H4 (cell line): ENCODE measurements around the gene SHCBP1L. TPM values are rescaled to one million over a fixed set of nuclear protein-coding genes. Genes with fewer than 3 reads are reported as not detected.

Experiments used
- DNase-seq: peaks from one replicate; pipeline ENCODE4 v3.0.0-alpha.2; 2015; ENCODE audit warnings: low spot score
- total RNA-seq: library from RNA; depleted of rRNA; stranded (reverse); fragments of >200 nt; shearing (Covaris generic); gene quantifications from 2 replicates; pipeline ENCODE4 v1.2.3, GENCODE V29; 2014; rRNA removed

SHCBP1L gene
- not detected in 2 replicates for total RNA-seq

GRCh38 chr1:182952677-182953444 is at the start of gene SHCBP1L:
Gene SHCBP1L, minus strand, starts transcription at chr1:182953166. Its CDS starts 33 bp downstream, at chr1:182953133.
- no peak for DNase-seq

DNA sequence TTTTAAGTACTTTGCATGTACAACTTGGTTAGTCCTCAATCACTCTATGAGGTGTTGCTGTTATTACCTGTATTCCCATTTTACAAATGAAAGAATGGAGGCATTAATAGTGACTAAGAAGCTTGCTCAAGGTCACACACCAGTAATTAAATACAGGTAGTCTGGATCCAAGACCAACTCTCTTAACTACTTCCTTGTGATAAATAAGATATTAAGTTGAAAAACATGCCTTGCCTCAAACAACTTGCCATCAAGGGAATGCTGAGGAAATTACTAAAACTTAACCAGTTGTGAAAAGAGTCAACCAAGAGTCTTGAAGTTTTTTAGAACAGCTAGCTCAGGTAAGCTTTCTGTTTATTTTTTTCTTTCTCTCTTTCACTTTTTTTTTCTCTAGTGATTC is 49.3 kb upstream of the SHCBP1L start:
- no peak for DNase-seq

- DNase-seq, result no peak
Measured at GRCh38 chr1:183000167-183000962, 47.4 kb upstream of the SHCBP1L start.

GRCh38 chr1:182998482-182998881 is 45.5 kb upstream of the SHCBP1L start:
- DNase-seq, result no peak

DNA sequence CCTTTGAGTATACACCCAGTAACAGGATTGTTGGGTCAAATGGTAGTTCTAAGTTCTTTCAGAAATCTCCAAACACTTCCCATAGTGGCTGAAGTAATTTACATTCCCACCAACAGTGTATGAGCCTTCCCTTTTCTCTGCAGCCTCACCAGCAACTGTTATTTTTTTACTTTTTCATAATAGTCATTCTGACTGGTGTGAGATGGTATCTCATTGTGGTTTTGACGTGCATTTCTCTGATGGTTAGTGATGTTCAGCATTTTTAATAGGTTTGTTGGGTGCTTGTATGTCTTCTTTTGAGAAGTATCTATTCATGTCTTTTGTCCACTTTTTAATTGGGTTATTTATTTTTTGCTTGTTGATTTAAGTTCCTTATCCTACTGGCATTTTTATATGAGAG is 43.9 kb upstream of the SHCBP1L start:
- no peak for DNase-seq

- DNase-seq, result no peak
Measured at GRCh38 chr1:182995894-182996293, 42.9 kb upstream of the SHCBP1L start.

GRCh38 chr1:182993746-182994145 is 40.8 kb upstream of the SHCBP1L start:
- DNase-seq, result no peak

GRCh38 chr1:182990413-182991144 is 37.6 kb upstream of the SHCBP1L start:
- no peak for DNase-seq

DNA sequence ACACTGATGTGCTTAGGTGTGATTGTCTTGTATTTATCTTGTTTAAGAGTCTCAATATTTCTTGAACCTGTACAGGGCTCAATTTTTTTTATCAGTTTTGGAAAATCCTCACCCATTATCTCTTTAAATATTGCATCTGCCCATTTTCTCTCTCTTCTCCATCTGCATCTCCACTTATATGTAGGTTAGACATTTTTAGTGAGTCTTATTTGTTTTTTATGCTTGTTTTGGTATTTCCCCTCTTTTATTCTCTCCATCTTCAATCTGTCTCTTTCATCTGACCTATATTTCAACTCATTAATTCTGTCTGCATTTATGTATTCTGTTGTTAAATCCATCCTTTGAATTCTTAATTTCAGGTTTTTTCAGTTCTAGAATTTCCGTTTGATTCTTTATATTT is 32.9 kb upstream of the SHCBP1L start:
- DNase-seq, result no peak

- no peak for DNase-seq
Measured at GRCh38 chr1:182984621-182985020, 31.7 kb upstream of the SHCBP1L start.

DNA sequence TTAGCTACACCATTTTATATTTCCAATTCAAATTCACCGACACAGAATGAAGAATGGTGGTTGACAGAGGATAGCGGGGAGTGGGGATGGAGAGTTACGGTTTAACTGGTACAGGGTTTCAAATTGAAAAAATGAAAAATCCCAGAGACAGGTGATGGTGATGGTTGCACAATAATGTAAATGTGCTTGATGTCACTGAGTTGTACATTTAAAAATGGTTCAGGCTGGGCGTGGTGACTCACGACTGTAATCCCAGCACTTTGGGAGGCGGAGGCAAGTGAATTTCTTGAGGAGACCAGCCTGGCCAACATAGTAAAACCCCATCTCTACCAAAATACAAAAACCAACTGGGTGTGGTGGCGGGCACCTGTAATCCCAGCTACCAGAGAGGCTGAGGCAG is 31.2 kb upstream of the SHCBP1L start:
- no peak for DNase-seq

DNA sequence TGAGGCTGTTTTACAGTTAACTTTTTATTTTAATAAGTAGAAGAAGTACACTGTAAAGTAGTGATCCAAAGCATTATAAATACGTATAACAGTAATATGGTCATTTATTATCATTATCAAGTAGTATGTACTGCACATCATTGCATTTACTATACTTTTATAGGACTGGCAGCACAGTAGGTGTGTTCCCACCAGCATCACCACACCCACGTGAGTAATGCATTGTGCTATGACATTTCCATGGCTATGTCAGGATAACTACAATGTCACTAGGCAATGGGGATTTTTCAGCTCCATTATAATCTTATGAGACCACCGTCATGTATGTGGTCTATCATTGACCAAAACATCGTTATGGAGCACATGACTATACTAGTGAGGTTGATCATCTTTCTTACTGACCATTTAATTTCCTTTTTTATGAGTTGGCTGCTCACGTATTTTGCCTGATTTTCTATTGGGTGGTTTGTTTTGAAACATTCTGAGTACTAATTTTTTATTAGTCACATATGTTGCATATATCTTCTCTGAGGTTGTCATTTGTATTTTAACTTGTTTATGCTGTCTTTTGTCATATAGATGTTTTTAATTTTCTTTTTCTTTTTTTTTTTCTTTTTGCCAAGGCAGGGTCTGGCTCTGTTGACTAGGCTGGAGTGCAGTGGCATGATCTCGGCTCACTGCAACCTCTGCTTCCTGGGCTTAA is 25.3 kb upstream of the SHCBP1L start:
- no peak for DNase-seq

DNA sequence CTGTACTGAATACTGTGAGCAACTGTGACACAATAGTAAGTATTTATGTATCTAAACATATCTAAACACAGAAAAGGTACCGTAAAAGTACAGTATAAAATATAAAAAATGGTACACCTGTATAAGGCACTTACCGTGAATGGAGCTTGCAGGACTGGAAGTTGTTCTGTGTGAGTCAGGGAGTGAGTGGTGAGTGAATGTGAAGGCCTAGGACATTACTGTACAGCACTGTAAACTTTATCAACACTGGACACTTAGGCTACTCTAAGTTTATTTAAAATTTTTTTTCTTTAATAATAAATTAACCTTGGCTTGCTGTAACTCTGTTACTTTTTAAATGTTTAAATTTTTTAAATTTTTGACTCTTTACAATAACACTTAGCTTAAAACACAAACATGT is 24.5 kb upstream of the SHCBP1L start:
- no peak for DNase-seq

- DNase-seq, result no peak
Measured at GRCh38 chr1:182974506-182975191, 21.7 kb upstream of the SHCBP1L start.

GRCh38 chr1:182972829-182973228 is 19.9 kb upstream of the SHCBP1L start:
- no peak for DNase-seq

GRCh38 chr1:182972231-182972630 is 19.3 kb upstream of the SHCBP1L start:
- DNase-seq, result no peak

DNA sequence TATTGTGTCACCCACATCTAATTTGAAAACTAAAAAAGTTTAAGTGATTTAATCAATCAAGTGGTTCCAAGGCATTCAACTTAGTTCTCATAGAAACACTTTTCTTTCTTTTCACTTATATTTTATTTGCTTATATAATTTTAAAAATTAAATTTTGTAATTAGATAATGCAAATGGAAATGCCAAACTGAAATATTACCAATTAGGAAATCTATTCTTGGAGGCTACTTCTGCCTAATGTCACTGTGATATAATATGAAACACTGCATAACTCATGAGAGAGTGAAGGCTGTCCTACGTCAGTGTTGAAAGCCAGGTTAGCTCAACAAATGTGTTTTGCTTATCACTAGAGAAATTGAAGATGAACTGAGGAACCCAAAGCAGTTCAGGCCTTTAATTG is 18.3 kb upstream of the SHCBP1L start:
- DNase-seq, result no peak

DNA sequence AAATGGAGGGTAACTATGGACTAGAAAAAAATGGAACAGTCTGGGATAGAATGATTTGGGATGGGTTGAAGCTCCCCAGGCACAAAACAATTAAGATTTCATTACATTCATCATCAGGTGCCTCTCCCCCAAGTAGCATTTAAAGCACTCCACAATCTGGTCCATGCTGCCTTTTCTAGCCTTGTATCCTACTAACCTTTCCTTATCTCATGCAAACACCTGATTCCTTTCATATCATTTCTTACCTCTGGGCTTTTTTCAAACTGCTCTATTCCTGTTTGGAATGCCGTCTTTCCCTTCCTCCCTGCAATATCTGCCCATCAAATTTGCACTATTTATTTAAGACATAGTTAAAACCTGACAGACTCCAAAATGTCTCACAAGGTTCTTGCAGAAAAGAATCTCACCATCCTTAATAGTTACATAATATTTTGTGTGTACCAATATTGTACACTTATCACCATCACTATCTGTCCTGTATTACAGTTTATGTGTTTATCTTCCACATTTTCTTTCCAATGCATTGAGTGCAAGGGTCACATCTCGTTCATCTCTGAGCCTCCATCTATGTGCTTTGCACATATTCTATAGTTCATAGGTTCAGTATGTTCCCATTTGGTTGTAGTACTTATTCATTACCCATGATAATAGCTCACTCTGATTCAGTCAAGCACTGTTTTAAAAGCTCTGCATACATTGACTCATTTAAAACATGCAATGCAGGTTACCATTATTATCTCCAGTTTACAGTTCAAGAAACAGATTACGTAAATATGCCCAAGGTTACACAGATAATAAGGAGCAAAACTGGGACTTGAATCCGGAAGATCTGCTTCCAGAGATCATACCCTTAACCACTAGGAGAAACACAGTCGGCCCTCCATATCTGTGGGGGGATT is 16.1 kb upstream of the SHCBP1L start:
- DNase-seq, result no peak

- DNase-seq, result no peak
Measured at GRCh38 chr1:182968151-182968741, 15.3 kb upstream of the SHCBP1L start.

DNA sequence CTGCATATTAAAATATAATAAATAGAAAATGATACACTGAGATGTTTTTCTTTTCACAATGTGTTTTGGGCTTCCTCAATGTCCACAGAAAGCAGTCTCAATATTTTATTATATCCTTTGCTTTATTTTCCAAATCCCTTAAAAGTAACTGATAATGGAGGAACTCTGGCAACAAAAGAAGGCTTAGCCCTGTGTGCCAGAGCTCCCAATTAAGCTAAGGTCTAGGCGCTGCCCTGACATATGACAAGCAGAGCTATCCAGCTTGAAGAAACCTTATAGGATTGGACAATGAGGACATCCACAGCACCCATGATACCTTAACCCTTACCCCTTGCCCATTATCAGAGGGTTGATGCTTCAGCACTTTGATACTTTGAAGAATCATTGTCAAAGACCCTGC is 12.9 kb upstream of the SHCBP1L start:
- no peak for DNase-seq
